DMS79 (cell line): ENCODE data around the gene BBS5.
"Not testable (repeated sequence)": the region's sequence is repeated elsewhere in the genome, so short reads cannot be mapped to it uniquely, and the experiment has no call there.

Source experiments
- DNase-seq: peaks from one replicate; lab custom pipeline; 2025; lab: John Stamatoyannopoulos, UW

Gene BBS5

DNA sequence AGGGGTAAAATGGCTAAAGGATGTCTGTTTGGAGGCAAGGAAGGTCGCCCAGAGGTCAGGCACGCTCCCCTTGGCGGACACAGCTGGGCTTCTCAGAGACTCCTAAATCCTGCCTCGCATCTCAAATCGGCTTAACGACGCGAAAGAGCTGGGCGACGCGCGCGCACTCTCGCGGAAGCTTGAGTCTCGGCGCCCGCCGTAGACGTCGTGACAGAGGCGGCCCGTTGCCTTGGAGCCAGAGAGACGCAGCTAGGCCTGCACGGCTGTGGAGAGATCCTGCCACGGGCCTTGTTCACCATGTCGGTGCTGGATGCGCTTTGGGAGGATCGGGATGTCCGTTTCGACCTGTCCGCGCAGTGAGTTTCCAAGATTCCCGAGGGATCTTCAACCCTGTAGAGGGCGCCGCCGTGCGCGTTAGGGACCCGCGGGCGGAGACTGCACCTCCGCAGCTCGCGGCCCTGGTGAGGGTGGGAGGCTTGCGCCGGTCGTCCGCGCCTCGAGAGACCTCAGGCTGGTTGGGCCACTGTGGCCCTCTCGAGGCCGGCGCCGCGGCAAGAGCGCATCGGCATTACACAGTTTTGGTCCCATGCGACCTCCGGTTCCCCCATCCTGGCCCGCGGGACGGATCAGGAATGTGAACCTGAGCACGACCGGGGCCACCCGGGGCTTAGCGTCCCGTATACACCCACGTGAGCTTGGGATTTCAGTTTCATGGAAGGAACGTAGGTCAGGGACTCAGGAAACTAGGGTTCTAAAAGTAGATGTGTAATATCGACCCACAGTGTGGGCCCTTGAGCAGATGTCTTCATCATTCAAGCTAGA lies at the start of gene BBS5:
BBS5 (plus strand) TSS at position 238 of the 822 bp plus-strand sequence; CDS start at position 298, 60 bp downstream.
- DNase-seq = peak; percentile 59

DNA sequence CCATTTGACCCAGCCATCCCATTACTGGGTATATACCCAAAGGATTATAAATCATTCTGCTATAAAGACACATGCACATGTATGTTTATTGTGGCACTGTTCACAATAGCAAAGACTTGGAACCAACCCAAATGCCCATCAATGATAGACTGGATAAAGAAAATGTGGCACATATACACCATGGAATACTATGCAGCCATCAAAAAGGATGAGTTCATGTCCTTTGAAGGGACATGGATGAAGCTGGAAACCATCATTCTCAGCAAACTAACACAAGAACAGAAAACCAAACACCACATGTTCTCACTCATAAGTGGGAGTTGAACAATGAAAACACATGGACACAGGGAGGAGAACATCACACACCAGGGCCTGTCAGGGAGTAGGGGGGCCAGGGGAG lies 47.5 kb upstream of the BBS5 start:
- not testable (repeated sequence) for DNase-seq

DNA sequence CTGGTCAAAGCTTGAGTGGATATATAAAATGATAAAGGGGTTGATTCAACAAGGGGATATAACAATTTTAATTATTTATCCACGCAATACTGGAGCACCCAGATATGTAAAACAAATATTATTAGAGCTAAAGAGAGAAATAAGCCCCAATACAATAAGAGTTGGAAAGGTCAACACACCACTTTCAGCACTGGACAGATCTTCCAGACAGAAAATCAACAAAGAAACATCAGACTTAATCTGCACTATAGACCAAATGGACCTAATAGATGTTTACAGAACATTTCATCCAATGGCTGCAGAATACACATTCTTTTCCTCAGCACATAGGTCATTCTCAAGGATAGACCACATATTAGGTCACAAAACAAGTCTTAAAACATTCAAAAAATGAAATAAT lies 45.1 kb upstream of the BBS5 start:
- not testable (repeated sequence) for DNase-seq

DNA sequence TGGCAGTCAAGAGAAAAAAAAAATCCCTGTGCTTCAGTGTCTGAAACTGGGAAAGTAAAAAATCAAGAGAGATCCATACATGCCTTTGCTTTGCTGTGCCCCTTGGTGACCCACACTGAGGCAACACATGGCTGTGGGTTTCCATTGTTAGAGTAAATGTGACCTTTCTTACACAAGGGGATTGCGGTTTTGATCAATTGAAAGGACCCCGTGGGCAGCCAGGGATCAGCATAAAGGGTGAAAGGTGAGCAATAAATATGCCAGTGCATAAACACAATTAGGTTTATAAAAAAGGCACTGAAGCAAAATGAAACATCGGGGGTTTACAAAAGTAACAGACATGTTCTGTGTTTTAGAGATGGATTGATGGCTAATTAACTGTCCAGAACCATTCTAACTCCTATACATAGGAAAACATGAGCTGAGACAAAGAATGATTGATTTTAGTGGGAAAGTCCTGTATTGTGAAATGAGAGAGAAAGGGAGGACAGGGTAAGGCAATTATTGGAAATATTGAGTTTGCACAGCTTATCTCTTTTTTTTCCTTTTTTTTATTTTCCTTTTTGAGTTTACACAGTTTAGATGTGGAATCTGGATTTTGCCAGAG lies 40.7 kb upstream of the BBS5 start:
- no peak for DNase-seq

DNA sequence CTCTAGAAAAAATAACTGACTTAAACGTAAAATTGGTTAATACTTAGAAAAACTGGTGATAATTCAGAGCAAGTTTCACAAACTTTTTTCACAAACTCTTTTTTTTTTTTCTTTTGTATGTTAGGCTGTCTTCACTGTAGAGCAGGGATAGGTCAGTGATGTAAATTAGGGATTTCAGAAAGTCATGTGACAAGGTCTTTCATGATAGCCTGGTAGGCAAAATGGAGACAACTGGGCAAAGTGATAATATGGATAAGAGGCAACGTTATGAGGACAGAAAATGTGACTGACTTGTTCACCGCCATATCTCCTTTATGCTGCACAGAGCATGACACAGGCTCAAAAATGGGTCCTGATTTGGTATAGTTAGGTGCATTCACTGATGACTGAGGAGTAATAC lies 39.4 kb upstream of the BBS5 start:
- DNase-seq = no peak

DNA sequence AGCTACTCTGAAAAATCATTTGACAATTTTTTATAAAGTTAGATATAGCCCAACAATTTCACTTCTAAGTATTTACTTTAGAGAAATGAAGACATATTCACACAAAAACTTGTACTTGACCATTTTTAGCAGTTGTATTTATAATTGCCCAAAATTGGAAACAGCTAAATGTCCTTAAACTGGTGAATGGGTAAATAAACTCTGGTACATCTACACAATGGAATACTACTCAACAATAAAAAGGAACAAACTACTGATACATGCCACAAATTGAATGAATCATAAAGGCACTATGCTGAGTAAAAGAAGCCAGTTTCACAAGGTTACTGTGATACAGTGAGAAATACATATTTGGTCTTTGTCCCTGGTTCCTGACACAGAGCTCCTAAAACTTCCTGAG lies 32.8 kb upstream of the BBS5 start:
- no peak for DNase-seq

DNA sequence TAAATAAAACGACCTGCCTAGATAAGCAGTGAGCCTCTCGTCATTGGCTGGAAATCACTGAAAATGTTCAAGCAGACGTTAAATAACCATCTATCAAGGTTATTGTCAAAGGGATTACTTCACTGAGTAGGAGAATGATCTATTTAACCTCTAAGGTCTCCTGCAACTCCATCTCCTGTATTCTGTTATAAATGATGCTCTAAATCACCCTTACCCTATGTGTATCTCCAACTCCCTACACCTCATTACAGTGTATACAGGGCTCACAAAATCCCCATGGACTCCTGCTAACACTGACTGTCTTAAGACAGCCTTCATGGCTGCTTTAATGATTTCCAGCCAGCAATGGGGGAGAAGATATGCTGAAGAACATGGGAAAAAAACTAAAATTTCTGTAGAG lies 31.0 kb upstream of the BBS5 start:
- DNase-seq = no peak

DNA sequence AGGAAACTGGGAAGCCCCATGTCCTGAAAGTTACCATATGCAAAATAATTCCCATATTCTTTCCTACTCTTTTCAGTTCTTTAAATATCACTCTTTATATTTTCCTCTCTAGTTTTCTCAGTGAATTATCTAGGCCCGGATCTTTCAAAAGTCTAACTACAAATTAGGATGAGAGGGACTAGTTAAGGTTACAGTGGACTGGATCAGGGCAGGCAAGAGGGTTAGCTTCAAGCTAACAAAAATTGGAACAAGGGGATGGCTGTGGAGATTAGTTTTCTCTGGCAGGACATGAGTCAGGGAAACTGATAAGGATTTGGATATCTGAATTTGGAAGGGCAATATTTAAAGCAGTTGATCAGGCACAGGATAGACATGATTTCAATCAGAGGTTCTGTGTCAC lies 30.4 kb upstream of the BBS5 start:
- DNase-seq = no peak

DNA sequence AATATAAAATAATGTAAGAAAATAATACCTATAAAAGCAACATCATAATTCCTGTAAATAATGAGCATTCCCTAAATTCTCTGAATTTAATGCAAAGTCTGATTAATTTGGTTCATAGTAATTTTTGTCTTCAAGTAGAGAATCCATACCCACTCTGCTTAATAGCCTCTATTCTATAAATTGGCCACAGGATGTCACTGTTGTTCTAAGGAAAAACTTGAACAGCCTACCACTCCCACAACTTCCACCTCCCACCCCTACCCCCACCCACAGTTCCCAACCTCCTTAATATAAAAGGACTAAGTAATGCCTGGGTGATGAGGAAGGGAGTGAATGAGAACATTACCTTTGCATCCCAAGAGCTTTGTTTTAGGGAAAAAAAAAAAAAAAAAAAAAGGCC lies 27.2 kb upstream of the BBS5 start:
- no peak for DNase-seq

DNA sequence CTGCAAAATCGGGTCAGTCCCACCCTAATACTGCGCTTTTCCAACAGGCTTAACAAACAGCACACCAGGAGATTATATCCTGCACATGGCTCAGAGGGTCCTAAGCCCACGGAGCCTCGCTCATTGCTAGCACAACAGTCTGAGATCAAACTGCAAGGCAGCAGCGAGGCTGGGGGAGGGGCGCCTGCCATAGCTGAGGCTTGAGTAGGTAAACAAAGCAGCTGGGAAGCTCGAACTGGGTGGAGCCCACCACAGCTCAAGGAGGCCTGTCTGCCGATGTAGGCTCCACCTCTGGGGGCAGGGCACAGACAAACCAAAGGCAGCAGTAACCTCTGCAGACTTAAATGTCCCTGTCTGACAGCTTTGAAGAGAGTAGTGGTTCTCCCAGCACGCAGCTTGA lies 26.2 kb upstream of the BBS5 start:
- not testable (repeated sequence) for DNase-seq

DNA sequence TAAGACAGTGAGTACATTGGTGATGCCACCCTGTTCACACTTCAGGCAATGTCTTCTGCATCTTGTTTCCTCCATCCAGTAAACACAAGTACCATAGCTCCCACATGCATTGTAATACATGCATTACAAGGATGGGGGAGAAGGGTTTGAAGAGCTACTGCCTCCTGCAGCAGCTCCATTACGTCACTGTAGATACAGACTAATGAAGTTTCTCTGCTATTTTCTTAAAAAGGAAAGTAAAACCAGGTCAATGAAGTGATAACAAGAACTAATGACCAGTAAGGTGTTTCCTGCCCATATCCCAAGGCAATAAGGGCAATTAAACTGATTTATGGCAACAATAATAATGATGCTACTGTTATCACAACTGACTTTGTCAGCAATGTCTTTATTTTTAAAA lies 18.2 kb upstream of the BBS5 start:
- DNase-seq = no peak

DNA sequence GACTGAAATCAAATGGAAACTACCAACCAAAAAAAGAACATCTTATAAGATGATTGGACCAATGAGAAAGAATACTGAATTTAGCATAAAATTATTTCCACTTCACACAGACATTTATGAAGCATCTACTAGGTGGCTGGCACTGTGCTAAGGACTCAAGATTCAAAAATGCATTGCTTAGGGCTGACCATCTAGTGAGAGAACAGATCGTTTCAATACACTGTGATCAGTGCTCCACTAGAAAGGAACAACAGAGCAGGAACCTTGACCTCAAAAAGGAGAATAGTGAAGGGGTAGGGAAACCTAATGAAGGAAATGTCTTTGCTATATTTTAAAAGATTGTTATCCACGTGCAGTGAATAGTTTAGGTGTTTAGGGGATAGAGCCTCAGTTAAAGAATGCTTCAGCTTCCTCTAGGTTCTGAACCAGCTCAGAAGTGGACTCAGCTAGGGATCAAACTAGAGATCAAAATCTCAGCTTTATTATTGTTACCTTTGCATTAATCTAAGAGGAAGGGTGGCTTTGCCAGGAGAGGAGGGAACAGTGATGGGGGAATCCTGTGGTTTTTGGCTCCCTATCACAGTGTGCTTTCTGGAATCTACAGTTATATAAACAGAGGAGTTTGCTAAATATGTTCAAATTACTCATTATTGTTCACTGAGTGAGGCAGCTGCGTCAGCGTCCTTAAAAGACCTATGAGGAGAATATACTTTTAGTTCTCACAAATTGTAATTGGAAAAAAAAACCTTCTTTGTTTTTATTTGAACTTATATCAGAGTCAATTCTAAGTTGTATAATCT lies 16.2 kb upstream of the BBS5 start:
- DNase-seq = no peak

DNA sequence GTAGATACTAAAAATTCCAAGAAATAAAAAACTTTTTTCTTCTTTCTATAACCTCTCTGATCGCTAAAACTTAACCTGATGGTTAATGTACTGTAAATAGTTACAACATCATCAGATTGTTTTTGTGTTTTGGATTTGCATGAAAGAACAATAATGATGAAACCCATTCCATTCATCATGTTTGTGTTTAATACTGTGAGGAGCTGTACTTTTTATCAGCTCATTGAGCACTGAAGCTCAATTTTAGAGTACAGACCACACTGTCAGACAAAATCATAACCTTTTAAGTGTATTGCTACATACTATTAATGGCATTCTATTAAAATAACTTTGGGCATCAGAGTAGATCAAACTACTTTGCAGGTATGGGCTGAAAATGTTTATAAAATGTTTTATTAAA lies 14.8 kb upstream of the BBS5 start:
- DNase-seq = no peak

DNA sequence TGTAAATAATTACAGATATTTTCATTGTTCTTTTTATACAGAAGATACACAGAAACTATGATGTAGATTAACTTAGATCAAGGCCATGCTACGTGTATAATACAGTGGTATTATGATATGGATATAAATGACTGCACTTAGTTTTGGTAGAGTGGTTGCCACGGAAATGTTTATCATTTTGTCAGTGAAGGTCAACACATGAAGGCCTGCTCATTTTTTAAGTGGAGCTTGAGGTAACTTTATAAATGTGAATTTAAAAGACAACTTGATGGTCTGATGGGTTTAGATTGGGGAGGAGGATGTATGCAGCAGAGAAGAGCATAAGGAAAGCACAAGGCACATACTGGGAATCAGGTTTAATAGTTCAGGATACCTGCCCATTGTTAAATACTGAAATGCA lies 14.4 kb upstream of the BBS5 start:
- no peak for DNase-seq

DNA sequence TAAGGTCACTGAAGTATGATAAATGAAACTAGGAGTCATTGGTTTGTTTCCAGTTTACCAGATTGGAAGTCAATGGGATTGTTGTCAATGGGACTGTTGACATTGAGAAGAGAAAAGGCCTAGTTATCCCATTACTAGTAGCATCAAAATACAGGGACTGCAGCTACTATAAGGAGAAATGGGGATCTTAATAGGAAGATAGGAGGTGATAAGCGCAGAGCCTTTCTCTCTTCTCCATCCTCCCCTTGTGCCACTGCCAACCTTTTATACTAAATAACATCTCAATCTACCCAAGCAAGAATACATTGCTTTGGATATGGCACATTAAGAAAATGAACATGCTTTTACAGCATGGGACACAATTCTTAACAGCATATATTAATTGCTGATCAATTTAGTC lies 10.5 kb upstream of the BBS5 start:
- DNase-seq = no peak

DNA sequence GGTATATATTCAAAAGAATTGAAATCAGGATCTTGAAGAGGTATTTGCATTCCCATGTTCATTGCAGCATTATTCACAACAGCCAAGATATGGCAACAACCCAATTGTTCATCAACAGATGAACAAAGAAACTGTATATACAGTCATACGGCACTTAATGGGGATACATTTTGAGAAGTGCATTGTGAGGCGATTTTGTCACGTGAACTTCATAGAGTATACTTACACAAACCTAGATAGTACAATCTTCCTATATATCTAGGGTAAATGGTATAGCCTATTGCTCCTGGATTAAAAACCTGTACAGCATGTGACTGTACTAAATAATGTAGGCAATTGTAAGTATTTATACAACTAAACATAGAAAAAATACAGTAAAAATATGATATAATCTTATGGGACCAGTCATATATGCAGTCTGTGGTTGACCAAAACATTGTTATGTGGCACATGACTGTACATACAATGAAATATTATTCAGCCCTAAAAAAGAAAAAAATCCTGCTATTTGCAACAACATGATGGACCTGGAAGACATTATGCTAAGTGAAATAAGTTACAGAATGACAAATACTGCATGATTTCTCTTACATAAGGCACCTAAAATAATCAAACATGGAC lies 9.2 kb upstream of the BBS5 start:
- DNase-seq = no peak

DNA sequence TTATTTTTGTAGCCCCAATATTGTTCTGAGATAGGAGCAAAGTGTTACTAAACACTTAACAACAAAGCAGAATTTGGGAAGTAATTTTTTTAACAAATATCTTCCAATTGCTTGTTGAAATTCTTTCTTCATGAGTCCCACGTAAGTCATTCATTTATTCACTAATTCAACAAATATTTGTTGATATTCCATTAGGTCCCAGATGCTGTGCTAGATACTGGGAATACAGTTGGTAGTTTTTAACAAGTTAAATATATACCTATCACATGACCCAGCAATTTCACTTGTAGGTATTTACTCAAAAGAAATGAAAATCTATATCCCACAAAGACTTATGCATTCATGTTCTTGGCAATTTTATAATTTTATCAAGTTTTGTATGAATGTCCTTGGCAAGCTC lies 7.0 kb upstream of the BBS5 start:
- no peak for DNase-seq

DNA sequence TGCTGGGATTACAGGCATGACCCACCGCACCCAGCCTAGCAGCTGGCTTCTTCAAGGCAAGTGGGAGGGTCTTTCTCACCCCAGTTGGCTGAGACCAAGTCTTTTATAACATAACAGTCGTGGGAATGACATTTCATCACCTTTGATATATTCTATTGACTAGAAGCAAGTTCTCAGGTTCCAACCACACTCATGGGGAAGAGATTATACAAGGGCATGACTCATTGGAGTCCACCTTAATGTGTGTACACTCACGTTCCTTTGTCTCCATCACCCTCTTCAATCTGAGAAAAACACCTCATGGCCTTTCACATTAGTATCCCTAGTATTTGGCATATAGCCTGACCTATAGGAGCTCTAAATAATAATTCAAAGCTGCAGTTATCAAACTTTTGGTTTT lies 2.8 kb upstream of the BBS5 start:
- DNase-seq = no peak

DNA sequence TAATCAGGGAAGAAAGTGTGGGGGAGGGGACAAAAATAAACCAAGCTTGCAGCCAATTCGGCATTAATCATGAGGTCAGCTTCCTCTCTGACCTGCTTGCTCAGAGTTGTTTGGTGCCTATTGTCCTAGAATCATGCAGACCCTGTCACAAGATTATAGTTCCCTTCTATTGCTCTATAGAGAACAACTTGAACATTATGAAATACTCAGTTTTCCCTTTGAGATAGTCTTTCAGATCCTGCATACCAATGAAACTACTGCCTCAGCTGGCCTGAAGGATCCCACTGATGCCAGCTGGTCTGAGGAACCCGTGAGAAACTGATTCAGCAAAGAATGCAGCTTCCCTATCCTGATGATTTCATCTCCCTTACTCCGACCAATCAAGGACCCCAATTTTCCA lies 955 bp upstream of the BBS5 start:
- DNase-seq = no peak

DNA sequence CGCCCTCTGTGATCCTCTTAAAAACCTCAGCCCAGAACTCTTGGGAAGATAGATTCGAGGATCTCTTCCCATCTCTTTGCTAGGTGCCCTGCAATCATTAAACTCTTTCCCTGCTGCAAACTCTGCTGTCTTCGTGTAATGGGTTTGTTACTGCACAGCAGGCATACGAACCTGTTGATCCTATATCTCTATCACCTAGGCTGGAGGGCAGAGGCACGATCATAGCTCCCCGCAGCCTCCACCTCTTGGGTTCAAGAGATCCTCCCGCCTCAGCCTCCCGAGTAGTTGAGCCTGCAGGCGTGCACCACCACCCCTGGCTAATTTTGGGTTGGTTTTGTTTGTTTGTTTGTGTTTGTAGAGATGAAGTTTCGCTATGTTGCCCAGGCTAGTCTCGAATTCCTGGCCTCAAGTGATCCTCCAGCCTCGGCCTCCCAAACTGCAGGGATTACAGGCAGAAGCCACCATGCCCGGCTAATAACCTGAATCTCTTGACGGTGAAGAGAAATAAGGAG lies 493 bp upstream of the BBS5 start:
- DNase-seq = no peak

DNA sequence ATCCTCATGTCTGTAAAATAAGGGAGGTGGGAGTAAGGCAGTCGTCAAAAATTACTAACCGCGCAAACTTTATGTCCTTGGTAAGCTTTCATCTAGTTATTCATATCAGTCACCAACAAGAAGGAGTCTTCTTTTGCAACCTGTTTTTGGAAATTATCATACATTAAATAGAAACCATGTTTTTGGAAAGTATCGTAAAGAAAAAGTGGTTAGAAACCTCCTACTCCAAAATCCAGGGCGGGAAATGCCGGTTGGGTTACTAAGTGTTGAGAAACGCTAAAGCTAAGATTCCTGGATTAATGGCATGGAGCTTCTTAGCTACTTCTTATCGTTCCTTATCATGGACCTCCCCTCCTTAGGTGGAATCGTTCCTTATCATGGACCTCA lies 778 bp downstream of the BBS5 start:
- no peak for DNase-seq

DNA sequence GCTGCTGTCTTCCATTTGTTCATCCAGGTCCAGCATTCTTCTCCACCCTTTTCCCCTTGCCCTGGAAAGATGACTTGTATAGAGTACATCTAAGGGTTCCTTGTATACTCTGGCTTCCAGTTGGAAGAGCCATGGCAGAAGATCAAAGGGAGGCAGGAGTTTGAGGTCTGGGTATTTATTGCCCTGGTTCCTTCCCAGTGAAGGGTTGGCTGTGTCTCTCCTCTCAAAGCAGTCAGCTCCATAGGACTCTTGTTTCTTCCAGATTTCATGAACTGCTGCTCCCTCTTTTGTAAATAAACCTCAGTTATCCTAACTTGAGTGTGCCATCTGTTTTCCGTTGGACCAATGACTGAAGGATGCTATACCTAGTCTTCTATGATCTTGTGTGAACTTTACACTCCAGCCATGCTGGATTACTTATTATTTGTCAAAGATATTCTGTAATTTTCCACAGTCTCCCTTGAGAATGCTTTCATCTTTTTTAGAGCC lies 6.4 kb downstream of the BBS5 start:
- DNase-seq = no peak
